RWPE2 (cell line): Measurements from ENCODE around the gene LTBP2.
A peak's percentile ranks its signal among the peaks of the same experiment; 100 is the strongest.

Source experiments
- ATAC-seq: fragments of 200-7000 bp; cut with Tn5 transposase; 3 replicates; pipeline ENCODE4 v1.9.1; 2021; ENCODE audit warnings: low read depth
- DNase-seq: peaks from one replicate; pipeline ENCODE4 v3.0.0-alpha.2; 2020; ENCODE audit warnings: low spot score
- H3K27ac ChIP-seq: fragments of 450-650 bp; 2 replicates; pipeline ENCODE4 v1.5.1; 2017; ENCODE audit warnings: mild to moderate bottlenecking; ENCODE audit not compliant: poor library complexity, severe bottlenecking
- H3K27me3 ChIP-seq: fragments of 250-450 bp; sonication (Bioruptor Pico); 2 replicates; pipeline ENCODE4 v1.5.1; 2021; ENCODE audit warnings: mild to moderate bottlenecking, moderate library complexity; ENCODE audit not compliant: insufficient read depth, poor library complexity, severe bottlenecking
- H3K36me3 ChIP-seq: fragments of 250-450 bp; sonication (Bioruptor Pico); 2 replicates; pipeline ENCODE4 v1.5.1; 2020; ENCODE audit warnings: low read depth, mild to moderate bottlenecking, moderate library complexity
- H3K4me1 ChIP-seq: fragments of 250-450 bp; sonication (Bioruptor Pico); 2 replicates; pipeline ENCODE4 v1.5.1; 2021; ENCODE audit warnings: mild to moderate bottlenecking, moderate library complexity; ENCODE audit not compliant: insufficient read depth, poor library complexity, severe bottlenecking
- H3K4me3 ChIP-seq: fragments of 250-450 bp; sonication (Bioruptor Pico); 2 replicates; pipeline ENCODE4 v1.5.1; 2021; ENCODE audit warnings: mild to moderate bottlenecking, moderate library complexity; ENCODE audit not compliant: severe bottlenecking
- H3K9me3 ChIP-seq: fragments of 250-450 bp; sonication (Bioruptor Pico); 2 replicates; pipeline ENCODE4 v1.5.1; 2021; ENCODE audit warnings: mild to moderate bottlenecking, moderate library complexity; ENCODE audit not compliant: severe bottlenecking
- TF ChIP-seq, protein P1 (sequence below): fragments of 450-650 bp; IDR thresholded peaks from one replicate; pipeline ENCODE4 v1.5.1; 2017; ENCODE audit warnings: mild to moderate bottlenecking, moderate library complexity; ENCODE audit not compliant: poor library complexity, severe bottlenecking

LTBP2 gene

DNA sequence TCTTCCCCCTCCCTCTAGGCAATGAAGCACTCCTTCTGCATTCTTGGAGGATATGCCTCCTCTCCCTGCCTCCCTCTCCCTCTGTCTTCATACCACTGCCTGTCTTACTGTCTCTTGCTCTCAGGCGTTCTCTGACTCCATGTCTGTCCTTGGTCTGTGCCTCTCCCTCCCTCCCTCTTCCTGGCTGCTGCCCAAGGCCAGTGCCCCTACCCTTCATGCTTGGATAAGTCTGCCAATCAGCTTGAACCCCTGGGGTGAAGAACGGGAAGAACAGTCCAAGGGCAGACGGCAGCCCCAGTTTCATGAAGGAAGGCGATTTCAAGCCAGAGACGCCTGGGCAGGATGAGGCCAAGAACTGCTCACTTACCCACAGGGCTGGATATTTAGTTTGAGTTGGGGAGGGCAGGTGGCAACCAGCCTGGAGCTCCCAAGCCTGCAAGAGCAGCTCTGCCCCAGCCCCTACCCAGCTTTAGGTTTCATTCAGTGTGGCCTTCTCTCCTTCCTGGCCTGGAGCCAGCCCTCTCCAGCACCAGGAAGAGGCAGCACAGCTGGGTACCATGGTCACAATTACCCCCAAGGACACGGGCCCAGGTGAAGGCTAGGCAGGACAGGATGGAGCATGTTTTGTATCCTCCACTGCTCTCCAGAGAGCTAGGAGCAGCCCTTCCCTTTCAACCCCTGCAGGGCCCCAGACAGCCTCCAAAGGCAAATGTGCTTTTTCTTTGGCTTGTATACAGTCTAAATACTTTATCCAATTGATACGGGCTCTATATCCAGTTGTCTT is 35.8 kb upstream of the LTBP2 start:
- H3K4me3 ChIP-seq: no peak overlapping the region
- ATAC-seq: peak; percentile 64
- TF ChIP-seq, protein P1, sequence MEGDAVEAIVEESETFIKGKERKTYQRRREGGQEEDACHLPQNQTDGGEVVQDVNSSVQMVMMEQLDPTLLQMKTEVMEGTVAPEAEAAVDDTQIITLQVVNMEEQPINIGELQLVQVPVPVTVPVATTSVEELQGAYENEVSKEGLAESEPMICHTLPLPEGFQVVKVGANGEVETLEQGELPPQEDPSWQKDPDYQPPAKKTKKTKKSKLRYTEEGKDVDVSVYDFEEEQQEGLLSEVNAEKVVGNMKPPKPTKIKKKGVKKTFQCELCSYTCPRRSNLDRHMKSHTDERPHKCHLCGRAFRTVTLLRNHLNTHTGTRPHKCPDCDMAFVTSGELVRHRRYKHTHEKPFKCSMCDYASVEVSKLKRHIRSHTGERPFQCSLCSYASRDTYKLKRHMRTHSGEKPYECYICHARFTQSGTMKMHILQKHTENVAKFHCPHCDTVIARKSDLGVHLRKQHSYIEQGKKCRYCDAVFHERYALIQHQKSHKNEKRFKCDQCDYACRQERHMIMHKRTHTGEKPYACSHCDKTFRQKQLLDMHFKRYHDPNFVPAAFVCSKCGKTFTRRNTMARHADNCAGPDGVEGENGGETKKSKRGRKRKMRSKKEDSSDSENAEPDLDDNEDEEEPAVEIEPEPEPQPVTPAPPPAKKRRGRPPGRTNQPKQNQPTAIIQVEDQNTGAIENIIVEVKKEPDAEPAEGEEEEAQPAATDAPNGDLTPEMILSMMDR: no peak
- DNase-seq: no peak
- H3K27me3 ChIP-seq: no peaks in the 10 kb centered on the region
- H3K4me1 ChIP-seq: peaks cover 34% of the 10 kb centered on the region
- peak overlapping the region; percentile 49 for H3K27ac ChIP-seq
- H3K36me3 ChIP-seq: no peaks in the 10 kb centered on the region; the same call in 1 of the 2 replicates
- no peaks in the 10 kb centered on the region for H3K9me3 ChIP-seq

DNA sequence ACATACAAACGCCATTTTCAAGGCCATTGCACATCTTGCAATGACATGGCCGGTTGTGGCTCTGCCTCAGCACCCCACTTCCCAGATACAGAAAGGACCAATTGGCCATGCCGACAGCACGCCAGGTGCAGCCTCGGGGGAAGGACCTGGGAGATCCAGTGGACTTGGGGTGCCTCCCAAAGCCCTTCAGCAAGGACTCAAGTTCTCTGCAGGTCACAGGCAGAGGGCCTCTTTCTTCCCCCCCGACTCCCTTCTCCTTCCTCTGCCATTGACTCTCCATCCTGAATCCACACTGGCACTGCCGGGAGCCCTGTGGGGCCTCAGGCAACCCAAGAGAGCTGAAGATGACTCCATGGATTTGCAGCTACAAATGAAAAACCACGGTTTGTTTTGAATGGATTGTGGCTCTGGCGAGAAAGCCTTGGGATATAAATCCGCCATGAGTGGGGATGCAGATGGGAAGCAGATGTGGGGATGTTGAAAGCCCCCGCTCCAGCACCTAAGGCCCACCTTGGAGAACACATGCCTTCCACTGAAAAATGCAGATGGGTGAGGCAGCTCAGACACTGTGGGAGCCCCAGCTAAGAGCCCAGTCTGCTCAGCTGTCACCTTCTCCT is 35.1 kb upstream of the LTBP2 start:
- Histone ChIP-seq H3K9me3 (no peaks in the 10 kb centered on the region), H3K27me3 (no peaks in the 10 kb centered on the region), H3K4me1 (peaks cover 34% of the 10 kb centered on the region), H3K36me3 (no peaks in the 10 kb centered on the region), H3K27ac (peak overlapping the region; percentile 49), H3K4me3 (no peak overlapping the region)
- DNase-seq (no peak), ATAC-seq (no peak)
- TF ChIP-seq, protein P1: no peak

DNA sequence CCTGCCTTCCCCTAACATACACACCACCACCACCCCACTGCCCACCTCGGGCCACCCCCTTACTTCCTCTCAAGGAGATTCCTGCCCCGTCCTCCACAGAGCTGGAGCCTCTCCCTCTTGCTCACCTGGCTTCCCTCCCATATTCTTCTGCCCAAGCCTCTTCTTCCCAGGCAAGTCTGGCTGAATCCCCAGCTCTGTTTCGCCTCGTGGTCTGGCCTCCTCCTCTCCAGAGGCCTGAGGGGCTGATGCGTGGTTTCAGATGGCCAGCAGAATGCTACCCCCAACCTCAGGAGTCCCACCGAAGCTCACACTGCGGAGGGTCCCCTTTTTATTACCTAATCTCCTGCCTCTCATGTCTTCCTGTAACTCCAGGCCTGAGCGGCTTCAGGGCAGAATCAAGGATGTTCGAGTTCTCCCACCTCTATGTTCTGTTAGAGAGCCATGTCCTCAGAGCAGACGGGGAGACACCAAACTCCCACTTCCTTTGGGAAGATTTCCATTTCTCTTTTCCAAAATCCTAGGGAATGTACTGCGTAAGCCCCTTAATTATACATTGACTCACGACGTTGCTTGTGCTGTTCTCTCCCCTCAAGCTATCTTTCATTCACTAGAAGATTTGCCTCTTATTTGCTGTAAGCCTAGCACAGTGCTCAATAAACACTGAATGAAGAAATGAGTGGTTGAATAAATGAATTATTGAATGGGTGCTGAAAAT is 33.9 kb upstream of the LTBP2 start:
- no peak for DNase-seq
- Histone ChIP-seq H3K9me3 (no peaks in the 10 kb centered on the region), H3K27me3 (no peaks in the 10 kb centered on the region)

GRCh38 chr14:74645244-74645643 is 33.2 kb upstream of the LTBP2 start:
- ATAC-seq (no peak), DNase-seq (no peak)
- TF ChIP-seq, protein P1: no peak
- Histone ChIP-seq H3K4me1 (peaks cover 27% of the 10 kb centered on the region), H3K27me3 (no peaks in the 10 kb centered on the region), H3K27ac (no peak overlapping the region), H3K36me3 (no peaks in the 10 kb centered on the region), H3K9me3 (no peaks in the 10 kb centered on the region), H3K4me3 (no peak overlapping the region)

More for the DNA sequence above, 33.9 kb upstream of the LTBP2 start:
- Histone ChIP-seq H3K36me3 (no peaks in the 10 kb centered on the region), H3K4me3 (no peak overlapping the region), H3K4me1 (peaks cover 31% of the 10 kb centered on the region), H3K27ac (no peak overlapping the region)
- TF ChIP-seq, protein P1: no peak
- no peak for ATAC-seq
